ENCODE data around the gene PRDX5. TPM values are rescaled to one million over a fixed set of nuclear protein-coding genes. Genes with fewer than 3 reads are reported as not detected.

PRDX5 gene
- total RNA-seq, 2 donors from 2014 or later, result 401 to 435 TPM

DNA sequence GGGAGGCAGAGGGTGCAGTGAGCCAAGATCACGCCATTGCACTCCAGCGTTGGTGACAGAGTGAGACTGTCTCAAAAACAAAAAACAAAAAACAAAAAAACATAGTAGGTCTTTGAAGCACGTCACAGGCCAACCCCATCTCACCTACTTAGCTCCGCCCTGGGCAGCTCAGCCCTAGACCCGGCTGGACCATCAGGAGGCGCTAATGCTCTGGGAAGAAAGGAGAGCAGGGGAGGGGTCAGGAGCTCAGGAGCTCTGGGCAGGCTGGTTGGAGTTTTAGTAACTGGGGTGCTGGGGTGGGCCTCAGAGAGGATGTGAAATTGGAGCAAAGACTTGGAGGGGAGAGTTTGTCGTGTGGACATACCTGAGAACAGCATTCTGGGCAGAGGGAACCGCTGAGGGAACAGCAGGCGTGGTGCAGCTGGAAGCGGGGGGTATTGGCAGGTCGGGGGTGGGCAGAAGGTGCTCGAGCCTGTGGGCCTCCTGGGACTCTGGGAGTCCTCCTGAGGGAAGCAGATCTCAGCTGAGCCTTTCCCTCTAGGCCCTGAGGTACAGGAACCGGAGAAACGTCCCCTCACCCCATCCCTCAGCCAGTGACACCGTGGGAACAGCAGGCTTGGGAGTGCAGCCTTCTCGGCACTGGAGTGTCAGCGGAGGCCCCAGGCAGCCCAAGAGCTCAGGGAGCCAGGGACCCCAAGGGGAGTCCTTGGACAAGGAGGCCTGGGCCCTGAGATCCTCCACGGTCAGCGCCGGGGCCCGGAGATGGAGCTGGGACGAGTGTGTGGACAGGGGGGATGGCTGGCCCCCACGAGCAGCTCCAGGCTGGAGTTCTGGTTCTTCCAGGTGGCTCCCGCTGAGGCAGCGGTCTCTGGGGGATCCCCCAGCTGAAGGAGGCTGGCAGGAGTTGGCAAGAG is 38.8 kb downstream of the PRDX5 start:
- Histone ChIP-seq H3K27me3 (no peaks in the 10 kb centered on the region), H3K9me3 (no peaks in the 10 kb centered on the region), H3K4me1 (peaks cover 0 to 57% of the 10 kb centered on the region in 2 donors), H3K4me3 (no peak overlapping the region), H3K36me3 (peaks cover 10% of the 10 kb centered on the region), H3K27ac (peak overlapping the region in 1 of 2 donors; percentile 70)
- DNase-seq (ENCODE audit: low spot score), result no peak
- TF ChIP-seq CTCF (IDR thresholded peaks at IDR 0.05), result peak in 1 of 2 donors; percentile 21

DNA sequence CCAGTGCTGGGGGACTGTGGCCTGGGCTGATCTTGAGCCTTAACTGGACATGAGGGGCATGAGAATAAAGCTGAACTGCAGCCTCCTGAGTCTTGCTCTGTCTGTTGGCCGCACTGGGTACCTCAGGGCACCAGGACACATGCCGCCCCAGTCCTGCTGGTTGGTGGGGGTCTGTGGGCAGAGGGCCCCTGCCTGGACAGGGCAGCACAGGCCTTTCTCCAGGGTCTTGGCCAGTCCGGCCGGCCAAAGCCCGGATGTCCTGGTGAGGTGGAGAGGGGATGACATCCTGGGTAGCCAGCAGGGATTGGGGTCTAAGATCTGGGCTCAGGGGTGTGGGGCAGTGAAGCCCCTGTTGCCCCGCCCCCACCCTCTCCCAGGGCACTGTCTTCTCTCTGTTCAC is 39.5 kb downstream of the PRDX5 start:
- Histone ChIP-seq H3K36me3 (peaks cover 17% of the 10 kb centered on the region), H3K9me3 (no peaks in the 10 kb centered on the region), H3K4me1 (peaks cover 0 to 57% of the 10 kb centered on the region in 2 donors), H3K27ac (peak overlapping the region in 1 of 2 donors; percentile 88), H3K27me3 (no peaks in the 10 kb centered on the region), H3K4me3 (no peak overlapping the region)
- DNase-seq (ENCODE audit: low spot score), result no peak
- TF ChIP-seq CTCF (IDR thresholded peaks at IDR 0.05), result no peak

DNA sequence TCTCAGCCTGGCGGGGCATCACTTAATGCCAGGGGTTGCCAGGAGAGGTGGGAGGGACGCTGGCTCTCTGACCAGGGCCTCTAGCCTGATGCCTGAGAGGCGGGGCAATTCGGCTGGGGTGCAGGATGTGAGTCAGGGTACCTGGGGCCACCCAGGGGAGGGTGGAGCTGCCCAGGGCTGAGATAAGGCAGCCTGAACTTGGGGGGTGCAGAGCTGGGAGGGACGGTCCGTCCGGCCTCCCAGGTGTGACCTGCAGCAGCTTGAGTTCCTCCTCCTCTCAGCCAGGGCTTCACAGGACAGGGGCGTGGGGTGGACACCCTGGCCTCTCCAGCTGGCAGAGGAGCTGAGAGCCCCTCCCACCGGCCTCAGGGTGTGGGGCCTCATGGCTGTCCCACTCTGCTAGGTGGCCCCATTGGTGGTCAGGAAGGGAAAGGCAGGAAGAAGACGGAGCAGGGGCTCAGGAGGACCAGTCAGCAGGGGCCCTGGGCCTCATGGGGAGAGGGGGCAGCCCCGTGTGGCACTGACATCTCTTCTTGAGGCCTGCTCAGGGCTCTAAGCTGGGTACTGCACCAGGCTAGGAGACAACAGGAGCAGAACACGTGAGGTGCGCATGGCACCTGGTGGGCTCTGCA is 40.1 kb downstream of the PRDX5 start:
- peak overlapping the region; percentile 71 to 75 for H3K4me3 ChIP-seq
- no peak for DNase-seq (ENCODE audit: low spot score)
- peaks cover 22% of the 10 kb centered on the region for H3K36me3 ChIP-seq
- peaks cover 0 to 57% of the 10 kb centered on the region in 2 donors for H3K4me1 ChIP-seq
- no peaks in the 10 kb centered on the region for H3K9me3 ChIP-seq
- no peaks in the 10 kb centered on the region for H3K27me3 ChIP-seq
- TF ChIP-seq CTCF (IDR thresholded peaks at IDR 0.05), result no peak
- H3K27ac ChIP-seq, result peak overlapping the region; percentile 88 to 95

DNA sequence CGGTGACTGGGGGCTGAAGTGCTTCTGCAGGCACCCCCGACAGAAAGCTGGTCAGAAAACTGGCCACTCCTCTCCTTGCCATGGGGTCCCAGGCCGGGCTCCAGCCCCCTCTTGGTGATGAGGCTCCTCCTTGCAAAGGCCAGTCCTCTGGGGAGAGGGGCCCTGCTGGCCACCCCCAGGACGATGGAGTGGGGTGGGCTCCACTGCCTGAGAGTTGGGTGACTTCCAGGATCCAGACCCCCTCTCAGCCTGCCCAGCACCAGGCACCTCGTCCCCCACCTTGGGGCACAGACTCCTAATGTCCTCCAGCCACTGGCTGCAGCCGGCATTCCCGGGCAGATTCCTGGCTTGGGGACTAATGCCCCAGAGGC is 40.6 kb downstream of the PRDX5 start:
- Histone ChIP-seq H3K27me3 (no peaks in the 10 kb centered on the region), H3K9me3 (no peaks in the 10 kb centered on the region), H3K4me3 (peak overlapping the region; percentile 71 to 75), H3K36me3 (peaks cover 24% of the 10 kb centered on the region), H3K27ac (peak overlapping the region; percentile 88 to 95), H3K4me1 (peaks cover 0 to 57% of the 10 kb centered on the region in 2 donors)
- DNase-seq (ENCODE audit: low spot score), result no peak
- no peak for TF ChIP-seq CTCF (IDR thresholded peaks at IDR 0.05)

DNA sequence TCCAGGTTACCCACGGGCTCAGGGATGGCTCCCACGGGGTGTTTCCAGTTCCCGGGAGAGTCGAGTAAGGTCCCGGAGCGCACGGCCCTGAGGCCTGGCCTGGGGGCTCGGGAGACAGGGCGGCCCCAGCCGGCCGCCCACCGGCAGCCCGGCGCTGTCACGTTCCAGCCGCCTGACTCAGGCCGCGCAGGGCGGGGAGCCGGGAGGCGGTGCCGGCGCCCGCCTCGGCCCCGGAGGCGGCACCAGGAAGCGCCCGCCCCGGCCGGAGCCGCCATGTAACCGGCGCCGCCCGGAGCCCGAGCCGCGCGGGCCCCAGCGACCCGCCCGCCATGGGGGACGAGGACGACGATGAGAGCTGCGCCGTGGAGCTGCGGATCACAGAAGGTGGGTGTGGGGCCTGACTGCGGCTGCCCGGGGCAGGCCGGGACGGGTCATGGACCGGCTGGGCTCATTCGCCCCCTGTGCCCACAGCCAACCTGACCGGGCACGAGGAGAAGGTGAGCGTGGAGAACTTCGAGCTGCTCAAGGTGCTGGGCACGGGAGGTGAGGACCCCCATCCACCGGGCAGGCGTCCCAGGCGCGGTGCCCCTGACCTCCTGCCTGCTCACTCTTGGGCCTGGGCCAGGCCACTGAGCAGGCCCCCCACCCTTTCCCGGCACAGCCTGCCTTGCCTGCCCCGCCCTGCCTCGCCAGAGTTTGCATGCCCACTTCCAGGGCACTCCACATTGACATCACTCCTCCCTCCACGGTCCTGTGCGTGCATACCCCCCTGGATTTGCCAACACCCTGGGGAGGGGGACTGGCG is 41.2 kb downstream of the PRDX5 start, which contains the start of gene RPS6KA4:
Gene RPS6KA4, plus strand, starts transcription at position 256 of the 805 bp plus-strand sequence. Its CDS starts 74 bp downstream, at position 330.
- H3K36me3 ChIP-seq, result peaks cover 24% of the 10 kb centered on the region
- H3K27ac ChIP-seq, result peak within 1 kb of the TSS; percentile 88 to 95
- DNase-seq (ENCODE audit: low spot score), result no peak
- TF ChIP-seq CTCF (IDR thresholded peaks at IDR 0.05), result no peak
- H3K9me3 ChIP-seq, result no peaks in the 10 kb centered on the region
- H3K4me1 ChIP-seq, result peaks cover 0 to 57% of the 10 kb centered on the region in 2 donors
- peak within 1 kb of the TSS; percentile 71 to 75 for H3K4me3 ChIP-seq
- no peaks in the 10 kb centered on the region for H3K27me3 ChIP-seq

Measured in right atrium auricular region (tissue), 2 donors.